SK-N-SH (cell line): Measurements from ENCODE around the gene ANK3.

Experiments used
- CTCF ChIP-seq: fragments of 200-600 bp; sonication (generic); IDR thresholded peaks from 2 replicates; pipeline ENCODE4 v1.6.1; 2017; ENCODE audit warnings: antibody characterized with exemption, mild to moderate bottlenecking, moderate library complexity
- MXI1 ChIP-seq: IDR thresholded peaks from 2 replicates; pipeline ENCODE4 v1.6.1; 2012; ENCODE audit warnings: mild to moderate bottlenecking, low read depth, low read length, improper control_type of control experiment
- NRF1 ChIP-seq: IDR thresholded peaks from 2 replicates; pipeline ENCODE4 v1.6.1; 2012; ENCODE audit warnings: low read depth, mild to moderate bottlenecking, low read length
- REST ChIP-seq: IDR thresholded peaks from 2 replicates; pipeline ENCODE4 v1.6.1; 2012; ENCODE audit warnings: mild to moderate bottlenecking, low read depth, low read length, moderate library complexity
- RFX5 ChIP-seq: IDR thresholded peaks from 2 replicates; pipeline ENCODE4 v1.6.1; 2012; ENCODE audit warnings: mild to moderate bottlenecking, improper control_type of control experiment, low read length
- YY1 ChIP-seq: IDR thresholded peaks from 2 replicates; pipeline ENCODE4 v1.4.0; 2012; ENCODE audit warnings: low read depth, mild to moderate bottlenecking

GRCh38 chr10:60086862-60087261 lies 302.8 kb downstream of the ANK3 start:
- TF ChIP-seq RFX5 = no peak
- no peak for TF ChIP-seq CTCF
- TF ChIP-seq MXI1 = no peak
- TF ChIP-seq NRF1 = no peak
- TF ChIP-seq YY1 = no peak
- TF ChIP-seq REST = no peak
